ENCODE data around the gene TVP23C. TPM values are rescaled to one million over a fixed set of nuclear protein-coding genes. Genes with fewer than 3 reads are reported as not detected.

TVP23C gene
- total and polyA plus RNA-seq, 2 experiments from 2014 or later = 10.4 to 31.7 TPM

GRCh38 chr17:15466131-15466530 is 97.2 kb downstream of the TVP23C start:
- H4K20me1 ChIP-seq (replicated peaks; ENCODE audit: insufficient read depth) = no peaks in the 10 kb centered on the region
- H3K27ac ChIP-seq (ENCODE audit: low read depth) = no peak overlapping the region
- no peak overlapping the region for H3K4me2 ChIP-seq
- no peak overlapping the region for H2AFZ ChIP-seq
- H3K36me3 ChIP-seq (ENCODE audit: insufficient read depth) = no peaks in the 10 kb centered on the region
- H3K4me3 ChIP-seq = no peak overlapping the region
- DNase-seq (ENCODE audit: low spot score) (no peak), ATAC-seq (no peak)
- Mint-ChIP-seq H3K4me1 (peaks cover 3% of the 10 kb centered on the region; the same call in 2 of the 3 replicates), H3K36me3 (ENCODE audit: low read depth) (peaks cover 14% of the 10 kb centered on the region; the same call in 2 of the 3 replicates), H3K27me3 (ENCODE audit: insufficient read depth, low read depth, poor library complexity) (peaks cover 4% of the 10 kb centered on the region), H3K4me3 (no peak overlapping the region), H3K9me3 (no peaks in the 10 kb centered on the region), H3K27ac (no peak overlapping the region)
- no peaks in the 10 kb centered on the region for H3K4me1 ChIP-seq (ENCODE audit: insufficient read depth)
- no peaks in the 10 kb centered on the region for H3K79me2 ChIP-seq (replicated peaks; ENCODE audit: insufficient read depth)
- TF ChIP-seq POLR2AphosphoS5 (IDR thresholded peaks at IDR 0.05; ENCODE audit: low read depth) (no peak), STAT1 (IDR thresholded peaks at IDR 0.05; ENCODE audit: unreplicated experiment) (no peak)
- 0 out of 2 replicates have a peak, but pooled peaks cover 4% of the 10 kb centered on the region for H3F3A ChIP-seq (replicated peaks; ENCODE audit: low read depth)
- 0 out of 2 replicates have a peak, but pooled peaks cover 7% of the 10 kb centered on the region for H3K9me2 ChIP-seq (ENCODE audit: insufficient read depth)
- H3K27me3 ChIP-seq (ENCODE audit: insufficient read depth) = no peaks in the 10 kb centered on the region

GRCh38 chr17:15465045-15465701 is 98.1 kb downstream of the TVP23C start:
- no peaks in the 10 kb centered on the region for H4K20me1 ChIP-seq (replicated peaks; ENCODE audit: insufficient read depth)
- 0 out of 2 replicates have a peak, but pooled peaks cover 7% of the 10 kb centered on the region for H3K9me2 ChIP-seq (ENCODE audit: insufficient read depth)
- DNase-seq (ENCODE audit: low spot score) (no peak), ATAC-seq (no peak)
- H3K4me1 ChIP-seq (ENCODE audit: insufficient read depth) = no peaks in the 10 kb centered on the region
- Mint-ChIP-seq H3K36me3 (ENCODE audit: low read depth) (peaks cover 19% of the 10 kb centered on the region; the same call in 2 of the 3 replicates), H3K4me3 (no peak overlapping the region), H3K4me1 (peaks cover 3% of the 10 kb centered on the region; the same call in 2 of the 3 replicates), H3K27ac (no peak overlapping the region), H3K27me3 (ENCODE audit: insufficient read depth, low read depth, poor library complexity) (peaks cover 4% of the 10 kb centered on the region), H3K9me3 (no peaks in the 10 kb centered on the region)
- H3K4me2 ChIP-seq = no peak overlapping the region
- H3K27ac ChIP-seq (ENCODE audit: low read depth) = no peak overlapping the region
- no peaks in the 10 kb centered on the region for H3K27me3 ChIP-seq (ENCODE audit: insufficient read depth)
- no peaks in the 10 kb centered on the region for H3K79me2 ChIP-seq (replicated peaks; ENCODE audit: insufficient read depth)
- no peak overlapping the region for H2AFZ ChIP-seq
- TF ChIP-seq ZNF462 (CRISPR knock-in tag; IDR thresholded peaks at IDR 0.05) = no peak
- no peak for TF ChIP-seq JUNB (IDR thresholded peaks at IDR 0.05; ENCODE audit: unreplicated experiment)
- TF ChIP-seq POLR2AphosphoS5 (IDR thresholded peaks at IDR 0.05; ENCODE audit: low read depth) = no peak
- TF ChIP-seq CTCF (conservative IDR thresholded peaks at IDR 0.05; ENCODE audit: low read depth in 2 of 2) = no peak
- no peak for TF ChIP-seq REST (IDR thresholded peaks at IDR 0.05; ENCODE audit: unreplicated experiment)
- TF ChIP-seq EZH2 (IDR thresholded peaks at IDR 0.05; ENCODE audit: low read depth, unreplicated experiment) = no peak
- no peak for TF ChIP-seq ZNF114 (CRISPR knock-in tag; IDR thresholded peaks at IDR 0.05)
- H3F3A ChIP-seq (replicated peaks; ENCODE audit: low read depth) = 0 out of 2 replicates have a peak, but pooled peaks cover 4% of the 10 kb centered on the region
- H3K36me3 ChIP-seq (ENCODE audit: insufficient read depth) = no peaks in the 10 kb centered on the region
- no peak overlapping the region for H3K4me3 ChIP-seq
